HFFc6 (cell line): ENCODE data around the gene CLN6. TPM values are rescaled to one million over a fixed set of nuclear protein-coding genes. Genes with fewer than 3 reads are reported as not detected.

Experiments used
- DNase-seq: peaks from one replicate; pipeline ENCODE4 v3.0.0-alpha.2; 2018
- H3K27ac Mint-ChIP-seq: 2 replicates; pipeline ENCODE4 v1.8.0; 2020; ENCODE audit warnings: mild to moderate bottlenecking, mixed read lengths
- H3K27me3 Mint-ChIP-seq: 2 replicates; pipeline ENCODE4 v1.8.0; 2021; ENCODE audit warnings: mild to moderate bottlenecking, moderate library complexity, mixed read lengths; ENCODE audit not compliant: insufficient read depth
- H3K36me3 Mint-ChIP-seq: 2 replicates; pipeline ENCODE4 v1.8.0; 2021; ENCODE audit warnings: low read depth, mixed read lengths
- H3K4me1 Mint-ChIP-seq: 2 replicates; pipeline ENCODE4 v1.8.0; 2020; ENCODE audit warnings: low read depth, mixed read lengths
- H3K4me3 Mint-ChIP-seq: 2 replicates; pipeline ENCODE4 v1.8.0; 2020; ENCODE audit warnings: mild to moderate bottlenecking, moderate library complexity, mixed read lengths
- H3K9me3 Mint-ChIP-seq: 2 replicates; pipeline ENCODE4 v1.8.0; 2020; ENCODE audit warnings: mild to moderate bottlenecking, mixed read lengths
- total RNA-seq, 6 experiments: library from RNA; stranded (reverse); fragmentation: NEBNext Ultra II Directional; extraction: Animal tissue kit (Norgen Biotek cat#: 25700); gene quantifications; 2 replicates in 1 of 6; 3 replicates in 5 of 6; pipeline ENCODE4 v1.2.3, GENCODE V29; 2021
- TF ChIP-seq, protein P1 (sequence below): fragments of 200-600 bp; sonication (generic); IDR thresholded peaks from 2 replicates; pipeline ENCODE4 v1.5.0; 2021; ENCODE audit warnings: antibody characterized with exemption, mild to moderate bottlenecking

Gene CLN6
- total RNA-seq, 6 experiments from 2014 or later, result 26.0 to 45.0 (median 37.1) TPM

DNA sequence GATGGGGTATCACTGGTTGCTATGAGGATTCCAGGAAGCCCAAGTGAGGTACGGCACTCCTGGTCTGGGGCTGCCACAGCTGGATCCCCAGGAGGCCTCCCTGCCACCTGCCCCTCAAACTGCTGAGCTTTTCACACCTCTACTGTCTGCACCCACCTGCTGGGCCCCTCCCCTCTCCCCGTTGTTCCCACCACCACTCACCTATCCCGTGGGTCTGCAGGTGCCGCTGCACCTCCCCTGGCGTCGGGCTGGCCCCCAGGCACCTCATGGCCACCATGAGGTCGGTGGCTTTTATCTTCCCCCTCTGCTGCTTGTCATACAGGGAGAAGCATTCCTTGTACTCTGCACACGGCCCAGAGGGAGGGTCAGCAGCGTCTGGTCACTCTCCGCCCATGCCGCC lies 30.2 kb downstream of the CLN6 start:
- H3K4me3 Mint-ChIP-seq, result no peak overlapping the region
- no peak overlapping the region for H3K27ac Mint-ChIP-seq

DNA sequence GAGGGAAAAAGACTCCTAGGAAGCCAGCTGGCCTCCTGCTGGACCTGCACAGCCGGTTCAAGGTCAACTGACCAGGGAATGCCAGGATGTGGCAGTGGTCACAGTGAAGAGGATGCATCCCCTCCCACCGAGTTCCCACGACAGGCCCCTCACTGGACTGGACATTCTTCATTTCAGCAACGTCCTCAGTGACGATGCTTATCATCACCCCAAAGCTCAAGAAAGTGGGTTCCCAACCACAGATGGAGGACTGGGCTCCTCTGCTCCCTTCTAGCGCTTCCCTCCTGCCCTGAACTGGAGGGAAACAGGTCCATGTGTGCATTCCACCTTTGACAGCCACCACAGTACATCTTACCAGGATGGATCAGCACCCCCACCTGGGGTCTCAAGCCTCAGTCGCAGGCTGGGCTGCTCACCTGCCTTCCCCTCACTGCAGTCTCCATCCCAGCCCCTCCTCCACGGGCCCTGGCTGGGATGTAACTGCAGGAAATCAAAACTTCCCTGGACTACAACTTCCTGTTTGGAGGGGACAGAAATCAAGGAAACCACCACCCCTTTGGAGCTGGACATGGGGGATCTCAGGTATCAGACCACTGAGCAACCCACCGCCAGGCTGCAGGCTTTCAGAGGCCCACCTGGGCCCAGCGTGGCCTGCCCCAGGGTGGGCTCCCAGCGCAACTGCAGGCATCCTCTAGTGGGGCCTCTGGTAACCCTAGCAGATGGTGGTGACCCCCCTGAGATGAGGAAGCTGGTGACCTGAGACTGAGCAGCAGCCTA lies 31.7 kb downstream of the CLN6 start:
- Mint-ChIP-seq H3K9me3 (no peaks in the 10 kb centered on the region), H3K36me3 (peaks cover 16% of the 10 kb centered on the region; the same call in 1 of the 2 replicates), H3K4me1 (no peaks in the 10 kb centered on the region), H3K4me3 (no peak overlapping the region), H3K27me3 (peaks cover 4% of the 10 kb centered on the region; the same call in 1 of the 2 replicates), H3K27ac (no peak overlapping the region)
- DNase-seq, result no peak
- TF ChIP-seq, protein P1, sequence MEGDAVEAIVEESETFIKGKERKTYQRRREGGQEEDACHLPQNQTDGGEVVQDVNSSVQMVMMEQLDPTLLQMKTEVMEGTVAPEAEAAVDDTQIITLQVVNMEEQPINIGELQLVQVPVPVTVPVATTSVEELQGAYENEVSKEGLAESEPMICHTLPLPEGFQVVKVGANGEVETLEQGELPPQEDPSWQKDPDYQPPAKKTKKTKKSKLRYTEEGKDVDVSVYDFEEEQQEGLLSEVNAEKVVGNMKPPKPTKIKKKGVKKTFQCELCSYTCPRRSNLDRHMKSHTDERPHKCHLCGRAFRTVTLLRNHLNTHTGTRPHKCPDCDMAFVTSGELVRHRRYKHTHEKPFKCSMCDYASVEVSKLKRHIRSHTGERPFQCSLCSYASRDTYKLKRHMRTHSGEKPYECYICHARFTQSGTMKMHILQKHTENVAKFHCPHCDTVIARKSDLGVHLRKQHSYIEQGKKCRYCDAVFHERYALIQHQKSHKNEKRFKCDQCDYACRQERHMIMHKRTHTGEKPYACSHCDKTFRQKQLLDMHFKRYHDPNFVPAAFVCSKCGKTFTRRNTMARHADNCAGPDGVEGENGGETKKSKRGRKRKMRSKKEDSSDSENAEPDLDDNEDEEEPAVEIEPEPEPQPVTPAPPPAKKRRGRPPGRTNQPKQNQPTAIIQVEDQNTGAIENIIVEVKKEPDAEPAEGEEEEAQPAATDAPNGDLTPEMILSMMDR, result no peak

More for the DNA sequence above, 30.2 kb downstream of the CLN6 start:
- H3K9me3 Mint-ChIP-seq, result no peaks in the 10 kb centered on the region
- TF ChIP-seq, protein P1, result no peak
- 0 out of 2 replicates have a peak, but pooled peaks cover 10% of the 10 kb centered on the region for H3K36me3 Mint-ChIP-seq
- DNase-seq, result no peak
- H3K27me3 Mint-ChIP-seq, result peaks cover 4% of the 10 kb centered on the region; the same call in 1 of the 2 replicates
- H3K4me1 Mint-ChIP-seq, result no peaks in the 10 kb centered on the region

DNA sequence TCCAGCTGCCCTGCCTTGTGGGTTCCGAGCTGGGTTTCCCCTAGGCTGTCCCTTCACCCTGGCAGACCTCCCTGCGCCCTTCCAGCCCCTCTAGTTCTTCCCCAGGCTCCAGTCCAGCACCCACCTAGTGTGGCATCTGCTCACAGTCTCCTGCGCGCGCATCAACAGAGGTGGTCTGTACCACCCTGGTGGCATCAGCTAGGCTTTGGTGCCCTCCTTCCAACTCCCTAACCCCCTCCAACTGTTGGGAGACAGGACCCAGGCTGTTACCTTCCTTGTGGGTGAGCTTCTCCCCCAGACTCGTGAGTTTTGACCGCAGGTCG lies 32.4 kb downstream of the CLN6 start:
- no peaks in the 10 kb centered on the region for H3K4me1 Mint-ChIP-seq
- H3K27ac Mint-ChIP-seq, result no peak overlapping the region
- no peak overlapping the region for H3K4me3 Mint-ChIP-seq
- H3K9me3 Mint-ChIP-seq, result no peaks in the 10 kb centered on the region
- TF ChIP-seq, protein P1, result no peak
- H3K27me3 Mint-ChIP-seq, result peaks cover 4% of the 10 kb centered on the region; the same call in 1 of the 2 replicates
- peaks cover 22% of the 10 kb centered on the region; the same call in 1 of the 2 replicates for H3K36me3 Mint-ChIP-seq
- DNase-seq, result no peak

DNA sequence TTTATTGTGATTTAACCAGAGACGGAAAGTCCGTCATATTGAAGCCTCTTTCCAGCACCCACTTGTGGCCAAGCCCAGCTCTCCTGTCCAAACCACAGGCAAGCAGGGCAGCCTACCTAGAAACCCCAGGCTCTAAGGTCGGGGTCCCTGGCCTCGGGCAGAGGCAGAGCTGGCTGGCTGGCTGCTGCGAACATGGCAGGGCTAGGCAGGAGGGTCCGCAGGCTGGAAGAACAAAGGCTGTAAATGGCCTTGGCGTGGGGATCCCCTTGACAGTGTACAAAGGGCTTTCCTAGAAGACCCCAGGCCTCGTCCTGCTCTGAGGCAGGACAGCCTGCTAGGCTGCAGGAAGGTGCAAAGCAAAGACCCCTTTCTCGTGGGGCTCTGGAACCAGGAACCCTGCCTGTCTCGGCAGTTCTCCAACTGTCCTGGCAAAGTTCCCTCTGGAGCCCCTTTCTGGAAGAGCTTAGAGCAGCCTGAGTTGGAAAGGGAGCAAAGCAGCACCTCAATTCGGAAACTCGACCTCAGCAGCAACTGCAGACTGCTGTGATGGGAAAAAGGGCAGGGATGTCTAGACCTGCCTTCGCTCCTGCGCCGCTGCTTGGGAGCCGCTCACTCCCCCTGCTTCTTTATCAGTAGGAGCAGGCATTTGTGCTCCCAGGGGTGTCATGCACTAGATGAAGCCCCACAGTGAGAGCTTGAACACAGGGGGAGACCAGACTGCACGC lies 32.9 kb downstream of the CLN6 start:
- Mint-ChIP-seq H3K27ac (no peak overlapping the region), H3K27me3 (peaks cover 4% of the 10 kb centered on the region; the same call in 1 of the 2 replicates), H3K4me3 (no peak overlapping the region), H3K4me1 (no peaks in the 10 kb centered on the region), H3K36me3 (peaks cover 25% of the 10 kb centered on the region; the same call in 1 of the 2 replicates), H3K9me3 (no peaks in the 10 kb centered on the region)
- TF ChIP-seq, protein P1, result no peak
- DNase-seq, result no peak

DNA sequence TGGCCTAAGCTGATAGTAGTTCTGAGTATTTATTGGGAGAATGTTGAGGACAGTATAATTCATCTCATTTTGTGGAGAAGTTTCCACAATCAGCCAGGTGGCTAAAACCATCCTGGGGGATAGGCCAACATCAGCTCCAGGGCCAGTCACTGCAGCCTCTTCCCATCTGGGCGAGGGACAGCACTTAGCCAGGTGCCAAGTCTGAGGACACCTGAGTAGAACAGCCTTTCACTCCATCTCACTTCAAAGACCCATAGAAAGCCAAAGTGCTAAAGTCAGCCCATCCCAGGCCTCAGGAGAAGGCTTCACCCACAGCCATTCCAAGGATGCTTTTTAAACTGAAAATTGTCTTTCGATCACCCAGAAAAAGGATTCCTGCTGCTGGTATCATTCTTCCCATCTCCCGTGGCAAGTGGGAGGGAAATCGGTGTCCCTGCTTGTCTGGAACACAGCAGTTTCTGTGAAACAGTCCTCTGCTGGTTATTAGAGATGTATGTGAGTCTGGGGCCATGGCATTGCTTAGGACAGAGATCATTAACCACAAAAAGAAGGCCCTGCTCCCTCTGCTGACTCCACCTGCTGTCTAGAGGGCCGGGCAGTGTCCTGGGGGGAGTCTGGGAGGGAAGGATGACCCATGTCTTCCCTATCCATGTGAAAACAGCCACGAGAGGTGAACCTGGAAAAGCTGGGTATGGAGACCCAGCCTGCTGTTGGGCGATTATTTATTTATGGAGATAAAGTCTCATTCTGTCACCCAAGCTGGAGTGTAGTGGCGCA lies 34.0 kb downstream of the CLN6 start:
- Mint-ChIP-seq H3K27me3 (peaks cover 4% of the 10 kb centered on the region; the same call in 1 of the 2 replicates), H3K4me1 (no peaks in the 10 kb centered on the region), H3K27ac (peak overlapping the region; percentile 19; the same call in 1 of the 2 replicates), H3K4me3 (no peak overlapping the region), H3K9me3 (no peaks in the 10 kb centered on the region), H3K36me3 (peaks cover 26% of the 10 kb centered on the region)
- no peak for DNase-seq
- TF ChIP-seq, protein P1, result no peak
